HFF-Myc (cell line): ENCODE results near the gene CPNE6.
"Not testable (repeated sequence)": the region's sequence is repeated elsewhere in the genome, so short reads cannot be mapped to it uniquely, and the experiment has no call there.

ENCODE experiments used
- DNase-seq: peaks from one replicate; pipeline ENCODE4 v3.0.0-alpha.2; 2011; ENCODE audit warnings: low read depth; ENCODE audit errors: extremely low read depth
- H3K4me3 ChIP-seq: replicated peaks from 2 replicates; pipeline ENCODE4 v1.5.1; 2011; ENCODE audit warnings: low read depth, mild to moderate bottlenecking, control low read depth, low read length
- CTCF ChIP-seq: IDR thresholded peaks from 2 replicates; pipeline ENCODE4 v1.5.1; 2012; ENCODE audit warnings: mild to moderate bottlenecking, low read depth, low read length, control low read depth; ENCODE audit errors: missing control alignments

The CPNE6 gene

GRCh38 chr14:24038686-24039085, 32.7 kb upstream of the CPNE6 start:
- H3K4me3 ChIP-seq, result no peak overlapping the region
- DNase-seq, result no peak
- TF ChIP-seq CTCF, result no peak

- no peak for DNase-seq
- no peak for TF ChIP-seq CTCF
- no peak overlapping the region for H3K4me3 ChIP-seq
Observed at GRCh38 chr14:24040692-24041091, 30.7 kb upstream of the CPNE6 start.

- no peak for DNase-seq
Observed at GRCh38 chr14:24042746-24043145, 28.6 kb upstream of the CPNE6 start.

GRCh38 chr14:24049002-24049401, 22.4 kb upstream of the CPNE6 start:
- H3K4me3 ChIP-seq, DNase-seq: not testable (repeated sequence)

More at GRCh38 chr14:24042746-24043145, 28.6 kb upstream of the CPNE6 start:
- H3K4me3 ChIP-seq, result no peak overlapping the region
- TF ChIP-seq CTCF, result no peak

- DNase-seq, H3K4me3 ChIP-seq: not testable (repeated sequence)
Observed at GRCh38 chr14:24050753-24051152, 20.6 kb upstream of the CPNE6 start.

GRCh38 chr14:24051176-24051788, 20.1 kb upstream of the CPNE6 start:
- H3K4me3 ChIP-seq, result peak overlapping the region; percentile 44
- TF ChIP-seq CTCF, result no peak
- no peak for DNase-seq

- no peak for DNase-seq
- TF ChIP-seq CTCF, result no peak
Observed at GRCh38 chr14:24051789-24052655, 19.3 kb upstream of the CPNE6 start, which contains the start of gene CARMIL3. Gene CARMIL3, plus strand, starts transcription at chr14:24052009. Its CDS starts 145 bp downstream, at chr14:24052154.

More at GRCh38 chr14:24051789-24052655, 19.3 kb upstream of the CPNE6 start, which contains the start of gene CARMIL3:
- H3K4me3 ChIP-seq, result peak within 1 kb of the TSS; percentile 44
